Inferior parietal cortex (tissue), 1 donor: Measurements from ENCODE around the gene CDC6.

Source experiments
- DNase-seq: peaks from one replicate; pipeline ENCODE4 v3.0.0-alpha.2; 2016; ENCODE audit errors: extremely low spot score

The CDC6 gene

GRCh38 chr17:40340880-40341807 lies 53.5 kb downstream of the CDC6 start:
- DNase-seq, result peak; percentile 43

GRCh38 chr17:40341808-40342503 lies 54.3 kb downstream of the CDC6 start:
- no peak for DNase-seq

- DNase-seq, result no peak
Measured at GRCh38 chr17:40342504-40343218, 55.0 kb downstream of the CDC6 start.

GRCh38 chr17:40343219-40344119 lies 55.8 kb downstream of the CDC6 start:
- no peak for DNase-seq

- DNase-seq, result no peak
Measured at GRCh38 chr17:40344421-40345160, 56.9 kb downstream of the CDC6 start.

- DNase-seq, result no peak
Measured at GRCh38 chr17:40345161-40345993, 57.7 kb downstream of the CDC6 start.

GRCh38 chr17:40345994-40346764 lies 58.5 kb downstream of the CDC6 start:
- DNase-seq, result no peak

- no peak for DNase-seq
Measured at GRCh38 chr17:40346765-40347158, 59.1 kb downstream of the CDC6 start.

- DNase-seq, result no peak
Measured at GRCh38 chr17:40347319-40348135, 59.8 kb downstream of the CDC6 start.

GRCh38 chr17:40348136-40348504 lies 60.4 kb downstream of the CDC6 start:
- no peak for DNase-seq

GRCh38 chr17:40348562-40349476 lies 61.1 kb downstream of the CDC6 start:
- DNase-seq, result peak; percentile 47

- no peak for DNase-seq
Measured at GRCh38 chr17:40349477-40349894, 61.8 kb downstream of the CDC6 start.

- DNase-seq, result no peak
Measured at GRCh38 chr17:40349895-40350688, 62.4 kb downstream of the CDC6 start.

- no peak for DNase-seq
Measured at GRCh38 chr17:40350689-40351358, 63.1 kb downstream of the CDC6 start.
